CD4-positive, CD25-positive, alpha-beta regulatory T cell (primary cell): Measurements from ENCODE around the gene GPRIN1. TPM values are rescaled to one million over a fixed set of nuclear protein-coding genes. Genes with fewer than 3 reads are reported as not detected.

Experiments used
- polyA plus RNA-seq, 4 donors: library from polyadenylated mRNA; unstranded; fragments of 300-500 nt; fragmentation: Illumina TruSeq; gene quantifications; one replicate each; pipeline ENCODE4 v1.2.3, GENCODE V29; 2021
- total RNA-seq: library from RNA; stranded (reverse); gene quantifications from one replicate; pipeline ENCODE4 v1.2.3, GENCODE V29; 2022

Gene GPRIN1
- total and polyA plus RNA-seq, 5 donors from 2014 or later = 0.24 to 1.9 (median 0.71) TPM

Other genes with a start within 250 kb of the GPRIN1 start
- gene KIAA1191, start 248.4 kb downstream of the GPRIN1 start, total RNA-seq = 60.9 TPM
- gene KIAA1191, start 248.4 kb downstream of the GPRIN1 start, polyA plus RNA-seq = 10 to 100 TPM; 59.0 to 68.9 (median 60.9) TPM
- gene ARL10, start 244.7 kb downstream of the GPRIN1 start, total RNA-seq = 4.8 TPM
- gene ARL10, start 244.7 kb downstream of the GPRIN1 start, polyA plus RNA-seq = 1 to 10 TPM; 1.6 to 2.3 (median 2.1) TPM
- 15.5 TPM for gene NOP16, start 221.6 kb downstream of the GPRIN1 start, total RNA-seq
- 10 to 100 TPM; 13.6 to 41.2 (median 35.1) TPM for gene NOP16, start 221.6 kb downstream of the GPRIN1 start, polyA plus RNA-seq
- gene HIGD2A, start 221.4 kb downstream of the GPRIN1 start, total RNA-seq = 98.9 TPM
- 100 to 1,000 TPM; 228 to 278 (median 239) TPM for gene HIGD2A, start 221.4 kb downstream of the GPRIN1 start, polyA plus RNA-seq
- gene CLTB, start 193.6 kb downstream of the GPRIN1 start, total RNA-seq = 85.9 TPM
- 100 to 1,000 TPM in 2 of 4 donors, 10 to 100 TPM in 2; 92.5 to 129 (median 101) TPM for gene CLTB, start 193.6 kb downstream of the GPRIN1 start, polyA plus RNA-seq
- gene FAF2, start 161.8 kb downstream of the GPRIN1 start, total RNA-seq = 31.8 TPM
- gene FAF2, start 161.8 kb downstream of the GPRIN1 start, polyA plus RNA-seq = 10 to 100 TPM in 3 of 4 donors, 1 to 10 TPM in 1; 8.8 to 17.3 (median 14.0) TPM
- gene RNF44, start 72.8 kb downstream of the GPRIN1 start, total RNA-seq = 268 TPM
- gene RNF44, start 72.8 kb downstream of the GPRIN1 start, polyA plus RNA-seq = 1 to 10 TPM; 2.3 to 4.3 (median 3.4) TPM
- 1.3 TPM for gene CDHR2, start 60.8 kb downstream of the GPRIN1 start, total RNA-seq
- not detected for gene CDHR2, start 60.8 kb downstream of the GPRIN1 start, polyA plus RNA-seq
- not detected for gene SNCB, start 20.4 kb upstream of the GPRIN1 start, total RNA-seq
- not detected for gene SNCB, start 20.4 kb upstream of the GPRIN1 start, polyA plus RNA-seq
- not detected for gene EIF4E1B, start 20.5 kb upstream of the GPRIN1 start, total RNA-seq
- gene EIF4E1B, start 20.5 kb upstream of the GPRIN1 start, polyA plus RNA-seq = not detected
- gene TSPAN17, start 37.3 kb upstream of the GPRIN1 start, total RNA-seq = 34.0 TPM
- 10 to 100 TPM; 26.0 to 48.8 (median 34.1) TPM for gene TSPAN17, start 37.3 kb upstream of the GPRIN1 start, polyA plus RNA-seq
- not detected for gene UNC5A, start 200.4 kb upstream of the GPRIN1 start, total RNA-seq
- not detected for gene UNC5A, start 200.4 kb upstream of the GPRIN1 start, polyA plus RNA-seq